ENCODE measurements around the gene RNASE9.
A peak's percentile ranks its signal among the peaks of the same experiment; 100 is the strongest.

The RNASE9 gene

DNA sequence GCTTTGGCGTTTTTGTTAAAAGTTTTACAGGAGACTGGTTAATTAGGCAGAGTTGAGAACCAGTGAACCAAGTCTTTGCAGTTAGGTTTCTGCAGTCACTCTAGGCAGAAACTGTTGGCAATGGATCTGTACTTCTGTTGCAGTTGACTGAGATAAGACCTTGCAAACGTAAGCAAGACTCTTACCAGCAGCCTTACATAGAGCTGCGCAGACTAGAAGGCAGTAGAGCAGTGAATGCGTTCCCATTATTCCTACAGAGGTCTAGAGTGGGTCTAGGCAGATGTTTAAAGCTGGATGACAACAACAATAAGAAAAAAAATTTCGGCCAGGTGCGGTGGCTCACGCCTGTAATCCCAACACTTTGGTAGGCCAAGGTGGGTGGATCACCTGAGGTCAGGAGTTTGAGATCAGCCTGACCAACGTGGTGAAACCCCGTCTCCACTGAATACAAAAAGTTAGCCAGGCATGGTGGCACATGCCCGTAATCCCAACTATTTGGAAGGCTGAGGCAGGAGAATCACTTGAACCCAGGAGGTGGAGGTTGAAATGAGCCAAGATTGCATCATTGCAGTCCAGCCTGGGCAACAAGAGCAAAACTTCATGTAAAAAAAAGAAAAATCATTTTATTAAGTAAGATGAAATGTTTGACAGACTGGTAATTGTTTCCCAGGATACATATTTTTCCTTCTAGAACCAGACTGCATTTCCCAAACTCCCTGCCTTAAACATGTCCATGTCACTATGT is 12.3 kb downstream of the RNASE9 start:
- Histone ChIP-seq H3K79me2 (ENCODE audit: low read length) (no peaks in the 10 kb centered on the region), H4K20me1 (ENCODE audit: insufficient read depth, low read length) (no peaks in the 10 kb centered on the region), H3K9me3 (ENCODE audit: insufficient read depth, low read length) (no peaks in the 10 kb centered on the region), H2AFZ (ENCODE audit: low read depth, low read length) (no peak overlapping the region), H3K27ac (ENCODE audit: low read length) (no peak overlapping the region), H3K4me2 (ENCODE audit: low read length) (no peak overlapping the region), H3K4me3 (ENCODE audit: low read length) (no peak overlapping the region), H3K9ac (ENCODE audit: low read length) (no peak overlapping the region), H3K4me1 (ENCODE audit: low read length) (no peaks in the 10 kb centered on the region), H3K27me3 (ENCODE audit: low read depth, low read length) (peaks cover 5% of the 10 kb centered on the region; the same call in 1 of the 2 replicates), H3K36me3 (replicated peaks; ENCODE audit: low read depth, low read length) (no peaks in the 10 kb centered on the region)
- TF ChIP-seq EZH2phosphoT487 (IDR thresholded peaks at IDR 0.05; ENCODE audit: low read depth) (no peak), CTCF (IDR thresholded peaks at IDR 0.05; ENCODE audit: low read depth, low read length) (no peak)

- TF ChIP-seq CTCF (IDR thresholded peaks at IDR 0.05; ENCODE audit: low read depth, low read length) = no peak
- TF ChIP-seq EZH2phosphoT487 (IDR thresholded peaks at IDR 0.05; ENCODE audit: low read depth) = no peak
- Histone ChIP-seq H3K4me2 (ENCODE audit: low read length) (no peak overlapping the region), H2AFZ (ENCODE audit: low read depth, low read length) (no peak overlapping the region), H3K9me3 (ENCODE audit: insufficient read depth, low read length) (no peaks in the 10 kb centered on the region), H3K36me3 (replicated peaks; ENCODE audit: low read depth, low read length) (no peaks in the 10 kb centered on the region), H3K27ac (ENCODE audit: low read length) (no peak overlapping the region), H3K9ac (ENCODE audit: low read length) (no peak overlapping the region), H4K20me1 (ENCODE audit: insufficient read depth, low read length) (no peaks in the 10 kb centered on the region), H3K79me2 (ENCODE audit: low read length) (no peaks in the 10 kb centered on the region), H3K4me3 (ENCODE audit: low read length) (no peak overlapping the region), H3K27me3 (ENCODE audit: low read depth, low read length) (peaks cover 5% of the 10 kb centered on the region; the same call in 1 of the 2 replicates), H3K4me1 (ENCODE audit: low read length) (no peaks in the 10 kb centered on the region)
Observed at GRCh38 chr14:20546877-20547276, 14.0 kb downstream of the RNASE9 start.

- H3K9me3 ChIP-seq (ENCODE audit: insufficient read depth, low read length) = no peaks in the 10 kb centered on the region
- no peak overlapping the region for H2AFZ ChIP-seq (ENCODE audit: low read depth, low read length)
- no peaks in the 10 kb centered on the region for H4K20me1 ChIP-seq (ENCODE audit: insufficient read depth, low read length)
- TF ChIP-seq EZH2phosphoT487 (IDR thresholded peaks at IDR 0.05; ENCODE audit: low read depth) (no peak), CTCF (IDR thresholded peaks at IDR 0.05; ENCODE audit: low read depth, low read length) (no peak)
- H3K27ac ChIP-seq (ENCODE audit: low read length) = no peak overlapping the region
- H3K4me1 ChIP-seq (ENCODE audit: low read length) = no peaks in the 10 kb centered on the region
- no peaks in the 10 kb centered on the region for H3K36me3 ChIP-seq (replicated peaks; ENCODE audit: low read depth, low read length)
- no peaks in the 10 kb centered on the region for H3K79me2 ChIP-seq (ENCODE audit: low read length)
- no peak overlapping the region for H3K4me3 ChIP-seq (ENCODE audit: low read length)
- H3K27me3 ChIP-seq (ENCODE audit: low read depth, low read length) = no peaks in the 10 kb centered on the region; the same call in 1 of the 2 replicates
- no peak overlapping the region for H3K4me2 ChIP-seq (ENCODE audit: low read length)
- H3K9ac ChIP-seq (ENCODE audit: low read length) = no peak overlapping the region
Observed at GRCh38 chr14:20539906-20540305, 20.9 kb downstream of the RNASE9 start.

DNA sequence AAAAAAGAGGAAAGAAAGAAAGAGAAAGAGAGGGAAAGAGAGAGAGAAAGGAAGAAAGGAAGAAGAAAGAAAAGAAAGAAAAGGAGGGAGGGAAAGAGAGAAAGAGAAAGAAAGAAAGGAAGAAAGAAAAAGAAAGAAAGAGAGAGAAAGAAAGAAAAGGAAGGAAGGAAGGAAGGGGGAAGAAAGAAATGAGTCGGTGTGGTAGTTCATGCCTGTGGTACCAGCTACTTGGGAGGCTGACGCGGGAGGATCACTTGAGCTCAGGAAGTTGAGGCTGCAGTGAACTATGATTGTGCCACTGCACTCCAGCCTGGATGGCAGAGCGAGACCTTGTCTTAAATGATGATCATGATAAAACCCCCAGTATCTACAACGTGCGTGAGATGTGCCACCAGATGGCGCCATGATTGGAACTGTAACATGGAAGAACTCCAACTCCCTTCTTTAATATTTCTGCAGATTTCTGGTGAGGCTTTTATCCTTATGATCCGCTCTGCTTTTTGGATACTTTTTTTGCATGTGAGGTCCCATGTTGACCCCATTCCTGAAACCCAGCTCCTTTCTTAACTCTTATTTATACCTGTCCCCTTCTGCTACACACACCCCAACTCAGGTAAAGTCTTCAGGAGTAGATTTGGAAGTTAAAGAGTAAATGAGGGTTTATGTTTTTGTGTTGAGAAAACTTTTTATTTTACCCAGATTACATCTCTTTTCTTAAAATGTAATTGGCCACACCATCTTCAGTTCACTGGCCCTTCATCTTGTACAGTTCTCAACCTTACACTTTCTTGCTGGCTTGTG is 29.9 kb downstream of the RNASE9 start:
- Histone ChIP-seq H3K4me3 (ENCODE audit: low read length) (peak overlapping the region; percentile 48; the same call in 1 of the 2 replicates), H2AFZ (ENCODE audit: low read depth, low read length) (0 out of 2 replicates have a peak overlapping the region, but pooled peaks have one; percentile 54), H3K36me3 (replicated peaks; ENCODE audit: low read depth, low read length) (no peaks in the 10 kb centered on the region)

More for the DNA sequence above, 29.9 kb downstream of the RNASE9 start:
- TF ChIP-seq EZH2phosphoT487 (IDR thresholded peaks at IDR 0.05; ENCODE audit: low read depth) = no peak
- peak; percentile 86 for TF ChIP-seq CTCF (IDR thresholded peaks at IDR 0.05; ENCODE audit: low read depth, low read length)
- no peaks in the 10 kb centered on the region for H3K79me2 ChIP-seq (ENCODE audit: low read length)
- H3K9ac ChIP-seq (ENCODE audit: low read length) = no peak overlapping the region
- H3K4me2 ChIP-seq (ENCODE audit: low read length) = peak overlapping the region; percentile 51
- H3K27me3 ChIP-seq (ENCODE audit: low read depth, low read length) = peaks cover 16% of the 10 kb centered on the region
- H3K27ac ChIP-seq (ENCODE audit: low read length) = no peak overlapping the region
- no peaks in the 10 kb centered on the region for H4K20me1 ChIP-seq (ENCODE audit: insufficient read depth, low read length)
- H3K9me3 ChIP-seq (ENCODE audit: insufficient read depth, low read length) = no peaks in the 10 kb centered on the region
- H3K4me1 ChIP-seq (ENCODE audit: low read length) = peaks cover 3% of the 10 kb centered on the region; the same call in 1 of the 2 replicates
